Endometrial microvascular endothelial cells (primary cell): ENCODE results near the gene TEDC2. TPM values are rescaled to one million over a fixed set of nuclear protein-coding genes. Genes with fewer than 3 reads are reported as not detected.

ENCODE experiments used
- in situ Hi-C: cut with HindIII; loops from 2 replicates; pipeline ENCODE4 v1.10.0; 2017; ENCODE audit warnings: low sequenced_read_pairs, low pct_unique_long_range_greater_than_20kb; ENCODE audit errors: inconsistent ontology term
- total RNA-seq: library from RNA; depleted of rRNA; stranded (reverse); fragments of >200 nt; gene quantifications from one replicate; pipeline ENCODE4 v1.2.3, GENCODE V29; 2015; ENCODE audit errors: inconsistent ontology term

The TEDC2 gene
- total RNA-seq, 1 donor from 2014 or later: 10.1 TPM

DNA sequence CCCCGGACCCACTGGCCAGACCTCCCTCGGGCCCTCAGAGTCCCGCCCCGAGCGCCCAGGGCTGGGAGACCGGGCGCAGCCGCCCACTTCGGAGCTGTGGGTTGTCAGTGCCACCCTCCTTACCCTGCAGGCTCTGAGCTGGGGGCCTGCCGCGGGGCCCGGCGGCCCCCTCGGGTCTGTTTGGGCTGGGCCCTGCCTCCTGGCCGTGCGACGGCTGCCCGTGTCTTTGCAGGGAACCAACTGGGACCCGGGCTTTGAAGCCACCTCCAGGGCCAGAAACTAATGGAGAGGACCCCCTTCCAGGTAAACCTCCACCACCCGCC lies 443 bp downstream of the TEDC2 start:
- in situ Hi-C loops: no loop called here

DNA sequence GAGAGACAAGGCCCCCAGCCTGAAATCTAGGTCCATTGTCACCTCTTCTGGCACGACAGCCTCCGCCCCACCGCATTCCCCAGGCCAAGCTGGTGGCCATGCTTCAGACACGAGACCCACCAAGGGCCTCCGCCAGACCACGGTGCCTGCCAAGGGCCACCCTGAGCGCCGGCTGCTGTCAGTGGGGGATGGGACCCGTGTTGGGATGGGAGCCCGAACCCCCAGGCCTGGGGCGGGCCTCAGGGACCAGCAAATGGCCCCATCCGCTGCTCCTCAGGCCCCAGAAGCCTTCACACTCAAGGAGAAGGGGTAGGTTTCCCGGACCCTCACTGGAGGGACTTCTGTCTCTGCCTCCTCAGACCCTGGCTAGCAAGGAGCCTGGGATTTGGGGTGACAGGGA lies 1.0 kb downstream of the TEDC2 start:
- in situ Hi-C loops: no loop called here

DNA sequence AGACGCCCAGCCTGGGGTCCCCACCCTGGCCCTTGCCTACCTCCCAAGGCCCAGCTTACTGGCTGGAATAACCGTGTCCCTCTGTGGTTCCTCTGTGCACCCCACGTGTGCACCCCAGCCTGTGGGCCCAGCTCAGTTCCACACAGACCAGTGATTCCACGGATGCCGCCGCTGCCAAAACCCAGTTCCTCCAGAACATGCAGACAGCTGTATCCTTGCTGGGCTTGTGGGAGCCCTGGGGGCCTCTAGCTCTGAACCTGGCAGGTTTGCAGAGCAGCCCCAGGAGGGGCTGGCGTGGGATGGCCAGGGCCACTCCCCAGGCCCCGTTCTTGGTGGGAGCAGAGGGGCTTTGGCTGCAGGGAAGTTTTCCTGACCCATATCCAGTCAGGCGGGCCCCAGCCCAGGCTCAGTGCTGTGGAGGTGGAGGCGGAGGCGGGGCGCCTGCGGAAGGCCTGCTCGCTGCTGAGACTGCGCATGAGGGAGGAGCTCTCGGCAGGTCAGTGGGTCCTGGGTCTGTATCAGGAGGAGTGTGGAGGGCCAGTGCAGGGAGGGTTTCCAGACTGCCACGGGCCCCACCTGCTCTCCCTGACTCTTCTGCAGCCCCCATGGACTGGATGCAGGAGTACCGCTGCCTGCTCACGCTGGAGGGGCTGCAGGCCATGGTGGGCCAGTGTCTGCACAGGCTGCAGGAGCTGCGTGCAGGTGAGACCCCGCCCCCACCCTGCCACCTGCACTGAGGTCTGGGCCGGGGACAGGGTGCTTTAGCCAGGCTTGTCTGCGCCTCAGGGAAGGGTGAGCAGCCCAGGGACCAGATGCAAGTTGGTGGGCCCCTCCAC lies 2.3 kb downstream of the TEDC2 start:
- in situ Hi-C loops: no loop called here

DNA sequence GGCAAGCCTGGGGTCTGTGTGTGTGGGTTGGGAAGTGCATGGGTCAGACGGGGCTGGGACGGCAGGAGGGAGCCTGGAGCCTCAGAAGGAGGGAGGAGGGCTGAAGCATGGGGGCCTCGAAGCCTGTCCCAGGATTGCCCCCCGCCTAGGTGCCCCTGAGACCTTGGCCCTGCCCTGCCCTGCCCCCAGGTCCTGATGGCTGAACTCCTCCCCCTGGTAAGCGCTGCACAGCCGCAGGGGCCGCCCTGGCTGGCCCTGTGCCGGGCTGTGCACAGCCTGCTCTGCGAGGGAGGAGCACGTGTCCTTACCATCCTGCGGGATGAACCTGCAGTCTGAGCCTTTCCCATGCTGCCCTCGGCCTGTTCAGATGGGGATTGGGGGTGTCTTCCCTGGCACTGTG lies 4.4 kb downstream of the TEDC2 start:
- in situ Hi-C loops: no loop called here

DNA sequence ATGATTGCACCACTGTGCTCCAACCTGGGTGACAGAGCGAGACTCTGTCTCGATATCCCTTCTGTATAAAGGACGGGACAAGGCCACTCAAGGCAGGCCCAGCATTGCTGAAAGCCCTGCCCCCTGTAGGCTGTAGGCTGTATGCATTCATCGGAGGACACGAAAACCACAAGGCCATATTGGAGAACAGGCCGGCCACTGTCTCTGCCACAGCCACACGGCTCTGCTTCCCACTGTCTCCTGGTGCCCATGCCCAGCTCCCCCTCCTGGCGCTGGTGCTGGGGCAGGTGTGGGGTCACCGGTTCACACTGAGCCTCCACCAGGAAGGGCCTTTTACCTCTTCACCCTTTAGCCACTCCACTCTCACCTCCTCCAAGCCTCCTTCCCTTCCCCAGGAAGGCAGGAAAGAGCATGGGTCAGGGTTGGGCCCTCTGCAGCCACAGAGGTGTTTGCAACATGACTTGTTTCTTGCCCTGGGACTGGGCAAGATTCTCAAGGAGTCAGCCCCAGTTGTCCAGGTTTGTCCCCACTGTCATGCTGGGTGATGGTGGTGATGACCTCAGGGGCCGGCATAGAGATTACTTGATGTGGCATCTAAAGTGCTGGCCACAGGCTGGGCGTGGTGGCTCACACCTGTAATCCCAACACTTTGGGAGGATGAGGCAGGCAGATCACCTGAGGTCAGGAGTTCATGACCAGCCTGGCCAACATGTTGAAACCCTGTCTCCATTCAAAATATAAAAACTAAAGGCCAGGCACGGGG lies 5.9 kb downstream of the TEDC2 start:
- in situ Hi-C loops: no loop called here

DNA sequence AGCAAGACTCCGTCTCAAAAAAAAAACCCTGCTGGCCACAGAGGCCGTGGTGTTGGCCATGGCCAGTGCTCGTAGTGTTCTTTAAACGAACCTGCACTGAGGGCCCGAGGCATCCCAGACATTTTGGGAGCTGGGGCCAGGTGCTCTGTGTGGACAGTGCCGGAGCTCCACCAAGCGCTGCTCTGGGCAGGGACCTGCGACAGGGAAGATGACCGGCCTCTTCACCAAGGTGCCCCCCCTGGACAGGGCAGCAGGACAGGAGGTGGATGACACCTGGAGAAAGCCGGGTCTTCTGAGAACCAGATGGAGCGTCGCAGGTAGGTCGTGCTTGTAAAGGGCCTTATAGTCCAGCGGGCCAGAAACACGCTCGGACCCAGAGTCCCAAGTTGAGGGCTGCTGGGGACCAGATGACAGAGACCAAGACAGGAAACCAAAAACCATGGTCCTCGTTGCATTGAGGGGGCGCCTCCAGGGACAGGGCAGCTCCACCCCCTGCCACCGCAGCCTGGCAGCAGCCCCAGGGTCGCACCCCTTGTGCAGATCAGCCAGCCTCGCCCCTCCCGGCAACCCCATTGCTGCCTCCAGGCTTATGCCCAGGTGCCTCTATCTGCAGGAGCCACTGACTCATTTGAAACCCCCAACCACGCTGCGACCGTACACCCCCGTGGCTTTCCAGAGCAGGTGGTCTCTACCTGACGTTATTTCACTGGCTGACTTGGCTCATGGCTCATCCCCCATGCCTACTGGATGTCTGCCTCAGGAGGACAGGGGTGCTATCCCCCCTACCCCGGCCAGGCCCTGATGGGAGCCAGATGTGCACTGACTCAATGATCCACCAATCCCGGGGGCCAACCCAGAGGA lies 7.0 kb downstream of the TEDC2 start:
- in situ Hi-C loops: no loop called here

DNA sequence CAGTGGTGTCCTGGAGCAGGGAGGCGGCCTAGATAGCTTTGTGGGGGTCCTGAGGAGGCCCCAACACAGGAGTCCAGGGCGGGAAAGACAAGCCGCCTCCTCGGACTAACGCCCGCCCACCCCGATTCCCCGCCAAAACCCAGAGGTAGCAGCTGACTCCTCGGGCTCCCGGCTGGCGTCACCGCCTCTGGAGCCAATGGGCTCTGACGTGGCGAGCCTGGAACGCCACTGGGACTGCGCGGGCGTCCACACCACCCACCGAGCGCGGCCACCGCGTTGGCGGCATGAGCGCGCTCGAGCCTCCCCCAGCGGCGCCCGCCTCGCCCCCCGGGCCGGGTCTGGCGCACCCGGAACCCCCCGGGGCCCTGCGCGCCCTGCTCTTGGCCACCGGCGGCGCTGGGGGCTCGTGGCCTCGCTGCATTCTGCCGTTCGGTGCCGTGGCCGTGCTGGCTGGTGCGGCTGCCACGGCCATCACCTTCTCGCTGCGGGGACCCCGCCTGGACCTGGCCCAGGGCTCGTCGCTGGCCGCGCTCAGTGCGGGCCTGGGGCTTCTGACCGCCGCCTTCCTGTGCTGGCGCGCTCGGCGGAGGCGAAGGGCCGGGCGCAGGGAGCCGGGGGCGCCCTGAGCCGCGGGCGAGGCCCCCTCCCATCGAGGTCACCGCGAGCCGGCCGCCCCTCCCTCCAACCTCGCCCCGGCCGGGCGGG lies 7.8 kb downstream of the TEDC2 start:
- in situ Hi-C loops: no loop called here

DNA sequence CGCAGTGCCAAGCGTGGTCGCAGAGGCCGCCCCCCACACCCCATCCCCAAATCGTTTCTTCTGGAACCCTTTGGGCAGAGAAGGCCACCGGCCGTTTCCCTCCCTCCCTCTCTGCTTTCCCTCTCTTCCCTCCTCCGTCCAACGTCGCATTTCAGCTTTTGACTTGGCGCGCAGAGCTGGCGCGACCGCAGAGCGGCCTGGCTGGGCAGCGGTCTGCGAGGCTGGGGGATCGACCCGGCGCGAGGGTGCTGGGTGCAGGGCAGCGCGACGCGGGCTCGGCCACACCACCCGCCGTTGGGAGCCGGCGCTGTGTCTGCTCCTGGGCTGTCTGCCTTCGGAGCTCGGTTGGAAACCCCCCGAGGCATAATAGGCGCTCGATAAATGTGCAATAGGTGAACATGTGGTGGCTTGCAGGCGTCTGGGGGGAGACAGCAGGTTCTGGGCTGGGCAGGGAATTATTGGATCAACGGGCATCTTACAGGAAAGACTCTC lies 8.4 kb downstream of the TEDC2 start:
- in situ Hi-C loops: no loop called here

DNA sequence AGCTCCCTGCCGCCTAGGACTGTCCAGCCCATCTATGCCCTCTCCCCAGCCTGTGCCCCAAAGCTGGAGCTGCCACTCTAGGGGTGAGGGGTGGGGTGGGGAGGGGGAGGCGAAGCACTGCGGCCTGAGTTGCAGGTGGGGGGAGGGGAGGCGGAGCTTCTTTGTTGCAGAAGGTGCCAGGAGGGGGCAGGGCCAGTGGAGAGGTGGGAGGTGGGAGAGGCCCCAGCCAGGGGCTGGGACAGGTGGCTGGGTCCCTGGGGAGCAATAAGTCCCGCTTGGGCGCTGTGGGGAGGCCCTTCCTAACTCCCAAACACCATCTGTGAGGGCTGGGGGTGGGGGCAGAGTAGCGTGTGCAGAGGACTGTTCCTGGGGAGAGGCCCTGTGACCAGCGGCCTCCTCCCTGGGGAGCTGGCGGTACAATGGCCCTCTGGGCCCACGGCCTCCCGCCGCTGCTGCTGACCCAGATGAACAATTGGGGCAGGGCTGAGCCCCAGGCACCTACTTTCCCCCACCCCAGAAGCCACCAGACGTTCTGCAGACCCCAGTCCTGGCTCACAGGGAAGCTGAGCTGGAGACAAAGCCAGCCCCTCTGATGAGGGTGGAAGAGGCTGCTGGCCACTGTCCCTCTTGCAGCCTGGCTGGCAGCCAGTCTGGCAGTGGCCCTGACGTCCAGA lies 9.0 kb downstream of the TEDC2 start:
- in situ Hi-C loops: no loop called here

DNA sequence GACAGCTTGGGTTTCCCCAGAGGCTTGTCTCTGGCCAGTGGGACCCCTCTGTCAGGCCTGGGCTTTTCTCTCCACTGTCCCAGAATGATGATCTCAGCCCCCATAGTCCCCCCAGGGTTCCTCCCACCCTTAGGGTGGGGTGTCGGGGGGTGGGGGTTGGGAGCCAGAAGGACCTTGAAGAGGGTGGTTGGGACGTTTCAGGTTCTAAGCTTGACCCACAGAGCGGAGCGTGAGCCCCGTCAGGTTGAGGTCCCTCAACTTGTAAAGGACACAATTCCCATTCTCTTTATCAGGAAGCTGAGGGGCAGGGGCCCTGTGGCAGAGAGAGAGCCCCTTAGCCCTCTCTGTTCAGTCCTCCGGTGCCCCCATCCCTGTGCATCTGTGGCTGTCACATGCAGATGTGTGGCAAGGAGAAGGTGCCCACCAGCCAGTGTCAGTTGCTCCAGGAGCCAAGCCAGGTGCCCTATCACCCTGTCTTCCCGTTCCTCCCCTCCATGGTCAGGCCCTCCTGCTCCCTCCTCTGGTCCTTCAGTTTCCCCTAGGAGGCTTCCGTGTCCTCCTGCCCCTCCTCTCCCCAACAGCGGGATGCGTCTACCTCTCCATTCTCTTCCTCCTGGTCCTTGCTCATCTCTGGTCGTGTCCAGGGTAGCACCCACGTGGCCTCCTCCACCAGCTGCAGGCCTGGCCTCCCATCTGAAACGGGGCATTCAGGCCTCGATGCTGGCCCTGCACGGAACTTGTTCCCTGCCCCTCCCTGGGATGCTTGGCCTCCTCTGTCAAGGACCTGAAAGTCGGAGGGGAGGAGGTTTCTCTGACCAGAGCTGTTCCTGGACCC lies 9.7 kb downstream of the TEDC2 start:
- in situ Hi-C loops: no loop called here

DNA sequence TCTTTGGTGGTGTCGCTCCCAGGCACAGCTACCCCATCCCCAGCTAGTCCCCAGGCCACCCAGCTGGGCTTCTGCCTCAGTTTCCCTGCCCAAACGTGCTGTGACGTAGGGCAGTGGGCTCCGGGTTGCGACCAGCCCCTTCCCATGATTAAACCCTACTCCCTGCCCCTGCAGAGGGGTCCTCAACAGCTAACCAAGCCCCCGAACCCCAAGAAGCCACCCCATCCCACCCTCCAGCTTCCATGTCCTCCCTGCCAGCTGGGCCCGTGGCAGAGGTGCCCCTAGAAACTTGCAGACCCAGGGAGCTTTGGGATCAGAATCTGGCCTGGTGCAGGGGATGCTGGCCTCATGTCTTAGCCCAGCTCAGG lies 10.3 kb downstream of the TEDC2 start:
- in situ Hi-C loops: no loop called here

DNA sequence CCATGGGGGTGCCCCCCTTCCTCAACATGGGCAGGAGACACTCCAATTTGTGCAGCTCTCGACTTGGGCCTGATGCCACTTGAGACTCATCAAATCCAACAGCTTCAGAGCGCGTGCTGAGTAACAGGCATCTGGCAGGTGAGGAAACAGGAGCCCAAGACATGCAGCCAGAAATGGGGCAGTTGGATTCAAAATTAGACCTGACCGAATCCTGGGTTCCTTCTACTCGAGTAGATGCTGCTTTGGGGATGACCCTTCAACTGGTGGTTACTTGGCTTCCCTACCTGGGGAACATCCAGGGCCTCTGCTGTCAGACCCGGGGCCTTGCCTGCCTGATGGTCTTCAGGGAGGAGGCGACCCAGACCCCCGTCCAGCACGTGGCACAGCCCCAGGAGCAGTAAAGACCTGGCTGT lies 10.7 kb downstream of the TEDC2 start:
- in situ Hi-C loops: no loop called here

DNA sequence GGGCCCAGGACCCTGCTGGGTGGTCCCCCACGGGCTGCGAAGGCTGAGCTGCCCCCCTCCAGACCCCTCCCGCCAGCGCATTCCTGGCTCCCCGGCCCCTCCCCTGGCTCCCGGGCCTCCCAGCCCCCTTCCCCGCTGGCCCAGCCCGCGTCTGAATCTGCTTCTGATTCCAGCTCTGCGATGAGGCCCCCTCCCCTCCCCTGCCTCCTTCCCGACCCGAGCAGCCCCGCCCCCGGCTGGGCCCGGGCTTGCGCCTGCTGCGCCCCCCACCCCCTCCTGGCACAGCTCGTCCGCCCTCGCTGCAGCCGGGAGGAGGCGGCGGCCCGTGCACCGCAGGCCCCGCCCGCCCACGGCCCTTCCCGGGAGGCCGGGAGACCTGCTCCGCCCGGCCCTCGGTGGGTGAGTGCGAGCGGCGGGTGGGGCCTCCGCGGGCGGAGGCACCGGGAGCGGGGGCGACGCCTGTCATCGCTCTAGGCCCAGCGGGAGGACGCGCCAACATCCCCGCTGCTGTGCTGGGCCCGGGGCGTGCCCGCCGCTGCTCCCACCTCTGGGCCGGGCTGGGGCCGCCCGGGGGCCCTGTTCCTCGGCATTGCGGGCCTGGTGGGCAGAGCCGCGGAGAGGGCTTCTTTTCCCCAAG lies 11.2 kb downstream of the TEDC2 start, which contains the start of gene NTN3:
Gene NTN3 (plus strand): TSS at position 282 of the 637 bp plus-strand sequence. CDS start 405 bp downstream, outside the sequence.
- in situ Hi-C loops: no loop called here

DNA sequence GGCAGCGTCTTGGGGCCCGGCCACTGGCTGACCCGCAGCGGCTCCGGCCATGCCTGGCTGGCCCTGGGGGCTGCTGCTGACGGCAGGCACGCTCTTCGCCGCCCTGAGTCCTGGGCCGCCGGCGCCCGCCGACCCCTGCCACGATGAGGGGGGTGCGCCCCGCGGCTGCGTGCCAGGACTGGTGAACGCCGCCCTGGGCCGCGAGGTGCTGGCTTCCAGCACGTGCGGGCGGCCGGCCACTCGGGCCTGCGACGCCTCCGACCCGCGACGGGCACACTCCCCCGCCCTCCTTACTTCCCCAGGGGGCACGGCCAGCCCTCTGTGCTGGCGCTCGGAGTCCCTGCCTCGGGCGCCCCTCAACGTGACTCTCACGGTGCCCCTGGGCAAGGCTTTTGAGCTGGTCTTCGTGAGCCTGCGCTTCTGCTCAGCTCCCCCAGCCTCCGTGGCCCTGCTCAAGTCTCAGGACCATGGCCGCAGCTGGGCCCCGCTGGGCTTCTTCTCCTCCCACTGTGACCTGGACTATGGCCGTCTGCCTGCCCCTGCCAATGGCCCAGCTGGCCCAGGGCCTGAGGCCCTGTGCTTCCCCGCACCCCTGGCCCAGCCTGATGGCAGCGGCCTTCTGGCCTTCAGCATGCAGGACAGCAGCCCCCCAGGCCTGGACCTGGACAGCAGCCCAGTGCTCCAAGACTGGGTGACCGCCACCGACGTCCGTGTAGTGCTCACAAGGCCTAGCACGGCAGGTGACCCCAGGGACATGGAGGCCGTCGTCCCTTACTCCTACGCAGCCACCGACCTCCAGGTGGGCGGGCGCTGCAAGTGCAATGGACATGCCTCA lies 12.0 kb downstream of the TEDC2 start:
- in situ Hi-C loops: no loop called here

DNA sequence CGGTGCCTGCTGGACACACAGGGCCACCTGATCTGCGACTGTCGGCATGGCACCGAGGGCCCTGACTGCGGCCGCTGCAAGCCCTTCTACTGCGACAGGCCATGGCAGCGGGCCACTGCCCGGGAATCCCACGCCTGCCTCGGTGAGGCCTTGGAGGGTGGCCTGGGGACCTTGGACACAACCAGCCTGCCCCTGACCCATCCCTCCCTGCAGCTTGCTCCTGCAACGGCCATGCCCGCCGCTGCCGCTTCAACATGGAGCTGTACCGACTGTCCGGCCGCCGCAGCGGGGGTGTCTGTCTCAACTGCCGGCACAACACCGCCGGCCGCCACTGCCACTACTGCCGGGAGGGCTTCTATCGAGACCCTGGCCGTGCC lies 12.6 kb downstream of the TEDC2 start:
- in situ Hi-C loops: no loop called here

DNA sequence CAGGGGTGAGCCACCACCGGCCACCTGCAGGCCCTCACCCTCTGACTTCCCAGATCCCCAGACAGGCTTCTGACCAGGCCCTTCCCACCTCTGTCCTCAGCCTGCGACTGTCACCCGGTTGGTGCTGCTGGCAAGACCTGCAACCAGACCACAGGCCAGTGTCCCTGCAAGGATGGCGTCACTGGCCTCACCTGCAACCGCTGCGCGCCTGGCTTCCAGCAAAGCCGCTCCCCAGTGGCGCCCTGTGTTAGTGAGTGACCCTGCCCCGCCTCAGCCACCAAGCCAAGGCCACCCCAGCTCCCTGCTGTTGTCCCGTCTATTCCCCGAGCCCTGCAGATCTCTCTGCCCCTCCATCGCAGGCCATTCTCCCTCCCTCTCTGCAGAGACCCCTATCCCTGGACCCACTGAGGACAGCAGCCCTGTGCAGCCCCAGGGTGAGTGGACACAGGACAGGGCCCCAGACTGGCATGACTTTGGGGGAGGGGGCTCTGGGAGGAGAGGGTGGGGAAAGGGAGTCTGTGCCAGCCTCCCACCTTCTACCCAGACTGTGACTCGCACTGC lies 13.1 kb downstream of the TEDC2 start:
- in situ Hi-C loops: no loop called here
